Liver (tissue), 9 donors: ENCODE measurements around the gene SLC24A3. TPM values are rescaled to one million over a fixed set of nuclear protein-coding genes. Genes with fewer than 3 reads are reported as not detected.

Experiments
- DNase-seq: peaks from one replicate; pipeline ENCODE4 v3.0.0-alpha.2; 2017; ENCODE audit warnings: low spot score
- H3K27ac ChIP-seq, 2 donors: one replicate each; pipeline ENCODE4 v1.7.0; 2013; ENCODE audit warnings: inconsistent platforms in 2 of 2, low read length in 2 of 2, control low read depth in 1 of 2, low read depth in 1 of 2, mild to moderate bottlenecking in 1 of 2
- H3K27me3 ChIP-seq, 4 donors: one replicate each; pipeline versions ENCODE4 v1.6.1 to v1.7.0; 2013; ENCODE audit warnings: low read length in 3 of 4, inconsistent platforms in 1 of 4, mild to moderate bottlenecking in 1 of 4, moderate library complexity in 1 of 4; ENCODE audit not compliant: control insufficient read depth in 4 of 4, insufficient read depth in 4 of 4
- H3K36me3 ChIP-seq, 4 donors: one replicate each; pipeline versions ENCODE4 v1.6.1 to v1.7.0; 2013; ENCODE audit warnings: low read length in 3 of 4, mild to moderate bottlenecking in 3 of 4, low read depth in 1 of 4, moderate library complexity in 1 of 4; ENCODE audit not compliant: control insufficient read depth in 4 of 4, insufficient read depth in 3 of 4
- H3K4me1 ChIP-seq, 4 donors: one replicate each; pipeline versions ENCODE4 v1.6.1 to v1.7.0; 2013; ENCODE audit warnings: low read length in 3 of 4, mild to moderate bottlenecking in 3 of 4, moderate library complexity in 1 of 4; ENCODE audit not compliant: control insufficient read depth in 4 of 4, insufficient read depth in 4 of 4
- H3K4me3 ChIP-seq, 3 donors: one replicate each; pipeline versions ENCODE4 v1.6.1 to v1.7.0; 2013; ENCODE audit warnings: low read length in 3 of 3, control low read depth in 1 of 3, low read depth in 1 of 3, mild to moderate bottlenecking in 1 of 3
- H3K9ac ChIP-seq, 2 donors: one replicate each; pipeline ENCODE4 v1.7.0; 2013; ENCODE audit warnings: low read length in 2 of 2, mild to moderate bottlenecking in 2 of 2, moderate library complexity in 2 of 2, control low read depth in 1 of 2, low read depth in 1 of 2
- H3K9me3 ChIP-seq, 4 donors: one replicate each; pipeline versions ENCODE4 v1.6.1 to v1.7.0; 2013; ENCODE audit warnings: low read length in 3 of 4; ENCODE audit not compliant: control insufficient read depth in 4 of 4
- ATF3 ChIP-seq: IDR thresholded peaks from 2 replicates; pipeline ENCODE4 v1.6.1; 2016; ENCODE audit warnings: antibody characterized with exemption
- CTCF ChIP-seq: fragments of 150-350 bp; IDR thresholded peaks from 2 replicates; pipeline ENCODE4 v1.5.1; 2017; ENCODE audit warnings: improper control_type of control experiment, low read depth, low read length; ENCODE audit not compliant: missing input control
- FOXA1 ChIP-seq: IDR thresholded peaks from 2 replicates; pipeline ENCODE4 v1.6.1; 2016; ENCODE audit warnings: antibody characterized with exemption
- FOXA2 ChIP-seq: IDR thresholded peaks from 2 replicates; pipeline ENCODE4 v1.6.1; 2016; ENCODE audit warnings: antibody characterized with exemption
- GABPA ChIP-seq, 2 donors: IDR thresholded peaks in 1 of 2; conservative IDR thresholded peaks in 1 of 2; 2 replicates each; pipeline ENCODE4 v1.6.1; 2016; ENCODE audit warnings: antibody characterized with exemption in 2 of 2, mild to moderate bottlenecking in 1 of 2, moderate library complexity in 1 of 2
- HNF4A ChIP-seq, 2 donors: conservative IDR thresholded peaks; 2 replicates each; pipeline ENCODE4 v1.6.1; 2016; ENCODE audit warnings: antibody characterized with exemption in 2 of 2, mild to moderate bottlenecking in 2 of 2
- HNF4G ChIP-seq: IDR thresholded peaks from 2 replicates; pipeline ENCODE4 v1.6.1; 2016; ENCODE audit warnings: antibody characterized with exemption
- JUND ChIP-seq, 2 donors: IDR thresholded peaks; 2 replicates each; pipeline ENCODE4 v1.6.1; 2016; ENCODE audit warnings: antibody characterized with exemption in 2 of 2
- MAX ChIP-seq: IDR thresholded peaks from 2 replicates; pipeline ENCODE4 v1.6.1; 2016; ENCODE audit warnings: antibody characterized with exemption
- NR2F2 ChIP-seq: IDR thresholded peaks from 2 replicates; pipeline ENCODE4 v1.6.1; 2016; ENCODE audit warnings: antibody characterized with exemption
- RAD21 ChIP-seq, 2 donors: IDR thresholded peaks; 2 replicates each; pipeline ENCODE4 v1.6.1; 2016; ENCODE audit warnings: antibody characterized with exemption in 2 of 2, mild to moderate bottlenecking in 2 of 2
- REST ChIP-seq: IDR thresholded peaks from 2 replicates; pipeline ENCODE4 v1.6.1; 2016; ENCODE audit warnings: antibody characterized with exemption, mild to moderate bottlenecking
- RXRA ChIP-seq, 2 donors: IDR thresholded peaks; 2 replicates each; pipeline ENCODE4 v1.6.1; 2017 to 2018; ENCODE audit warnings: antibody characterized with exemption in 2 of 2, mild to moderate bottlenecking in 1 of 2
- SP1 ChIP-seq: IDR thresholded peaks from 2 replicates; pipeline ENCODE4 v1.6.1; 2018; ENCODE audit warnings: antibody characterized with exemption, mild to moderate bottlenecking
- TAF1 ChIP-seq: conservative IDR thresholded peaks from 2 replicates; pipeline ENCODE4 v1.6.1; 2016; ENCODE audit warnings: antibody characterized with exemption, mild to moderate bottlenecking
- YY1 ChIP-seq: IDR thresholded peaks from 2 replicates; pipeline ENCODE4 v1.6.1; 2016; ENCODE audit warnings: antibody characterized with exemption, mild to moderate bottlenecking
- ZBTB33 ChIP-seq: IDR thresholded peaks from 2 replicates; pipeline ENCODE4 v1.6.1; 2016; ENCODE audit warnings: antibody characterized with exemption
- WGBS: extraction: QIAGEN DNeasy Blood & Tissue Kit; methylation state at CpG from one replicate; pipeline ENCODE4 v1.1.7; 2013; 5-methylcytosine and 5-hydroxymethylcytosine counted together
- polyA plus RNA-seq, 2 donors: library from polyadenylated mRNA; stranded (reverse) in 1 of 2; unstranded in 1 of 2; fragments of 200-250 nt in 1 of 2; fragments of >200 nt in 1 of 2; fragmentation: Nextera tagmentation in 1 of 2; extraction: Ambion mirVana in 1 of 2; gene quantifications; one replicate each; pipeline versions ENCODE4 v1.2.1 to v1.2.3, GENCODE V29; 2013 to 2015
- total RNA-seq, 2 donors: library from RNA; depleted of rRNA; stranded (reverse); fragments of >200 nt; gene quantifications; one replicate each; pipeline ENCODE4 v1.2.3, GENCODE V29; 2014
- donor health status: healthy.
- donor health status: healthy.
- donor health status: healthy.
- donor health status: healthy.
- donor health status: healthy.

Gene SLC24A3
- total and polyA plus RNA-seq, 4 donors: 0.28 to 1.8 (median 0.46) TPM

GRCh38 chr20:19767070-19767469 is 554.6 kb downstream of the SLC24A3 start (continued):
- TF ChIP-seq ATF3: no peak
- no peak for TF ChIP-seq CTCF
- TF ChIP-seq SP1: no peak

- TF ChIP-seq RAD21 (IDR thresholded peaks at IDR 0.05): no peak
- TF ChIP-seq REST: no peak
- no peak for TF ChIP-seq CTCF
- no peak for TF ChIP-seq JUND (IDR thresholded peaks at IDR 0.05)
- Histone ChIP-seq H3K27me3 (no peaks in the 10 kb centered on the region), H3K27ac (no peak overlapping the region), H3K4me3 (no peak overlapping the region), H3K4me1 (peaks cover 0 to 2% (median under 1%) of the 10 kb centered on the region in 4 donors), H3K36me3 (no peaks in the 10 kb centered on the region), H3K9me3 (no peaks in the 10 kb centered on the region), H3K9ac (no peak overlapping the region)
- no peak for DNase-seq
- WGBS: 94% methylated on average over 7 of the region's 7 CpGs
Observed at GRCh38 chr20:19768325-19768842, 555.9 kb downstream of the SLC24A3 start.

- Histone ChIP-seq H3K9ac (no peak overlapping the region), H3K27me3 (no peaks in the 10 kb centered on the region), H3K27ac (no peak overlapping the region), H3K4me1 (peaks cover 0 to 2% (median under 1%) of the 10 kb centered on the region in 4 donors), H3K9me3 (no peaks in the 10 kb centered on the region), H3K4me3 (no peak overlapping the region), H3K36me3 (no peaks in the 10 kb centered on the region)
- WGBS: 90% methylated on average over 2 of the region's 2 CpGs
- DNase-seq: no peak
- TF ChIP-seq MAX: no peak
- no peak for TF ChIP-seq HNF4A (conservative IDR thresholded peaks at IDR 0.05)
- no peak for TF ChIP-seq CTCF
- TF ChIP-seq FOXA2: no peak
- no peak for TF ChIP-seq RXRA (IDR thresholded peaks at IDR 0.05)
- no peak for TF ChIP-seq JUND (IDR thresholded peaks at IDR 0.05)
- TF ChIP-seq SP1: no peak
- no peak for TF ChIP-seq ATF3
- no peak for TF ChIP-seq HNF4G
- TF ChIP-seq ZBTB33: no peak
- no peak for TF ChIP-seq YY1
- TF ChIP-seq NR2F2: no peak
- TF ChIP-seq GABPA (IDR thresholded peaks at IDR 0.05 in 1 of 2, conservative IDR thresholded peaks at IDR 0.05 in 1 of 2): no peak
- TF ChIP-seq TAF1: no peak
- TF ChIP-seq FOXA1: no peak
Observed at GRCh38 chr20:19769507-19769906, 557.1 kb downstream of the SLC24A3 start.
